ENCODE measurements around the gene LDB1.

The LDB1 gene

DNA sequence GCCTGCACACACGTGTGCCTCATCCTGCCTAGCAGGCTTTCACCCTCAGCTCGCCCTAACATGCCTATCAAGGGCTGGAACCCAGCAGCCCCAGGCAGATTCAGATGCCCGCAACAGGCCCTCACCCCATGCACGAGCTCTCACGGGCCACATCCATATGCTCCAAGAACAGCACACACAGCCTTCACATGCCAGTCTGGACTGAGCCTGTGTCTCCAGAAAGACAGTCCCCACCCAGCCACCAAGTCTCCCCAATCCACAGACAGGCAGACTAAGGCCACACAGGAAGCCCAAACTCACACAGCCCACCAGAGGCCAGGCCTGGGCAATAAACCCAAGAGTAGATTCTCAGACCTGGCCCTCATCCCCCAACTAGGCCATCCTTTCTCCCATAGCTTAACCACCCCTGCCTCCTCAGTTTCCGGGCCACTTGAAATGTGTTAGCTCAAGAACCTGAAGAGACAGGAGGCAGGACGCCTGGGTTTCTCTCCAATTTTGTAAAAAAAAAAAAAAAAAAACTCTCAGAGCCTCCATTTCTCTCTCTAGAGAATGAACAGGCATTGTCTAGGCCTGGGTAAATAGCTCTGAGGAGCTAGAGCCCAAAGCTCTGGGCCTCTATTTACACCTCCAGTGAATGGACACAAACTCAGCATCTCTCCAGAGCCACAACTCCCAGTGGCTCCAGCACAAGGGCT lies 6.8 kb downstream of the LDB1 start:
- DNase-seq = peak; percentile 22

DNA sequence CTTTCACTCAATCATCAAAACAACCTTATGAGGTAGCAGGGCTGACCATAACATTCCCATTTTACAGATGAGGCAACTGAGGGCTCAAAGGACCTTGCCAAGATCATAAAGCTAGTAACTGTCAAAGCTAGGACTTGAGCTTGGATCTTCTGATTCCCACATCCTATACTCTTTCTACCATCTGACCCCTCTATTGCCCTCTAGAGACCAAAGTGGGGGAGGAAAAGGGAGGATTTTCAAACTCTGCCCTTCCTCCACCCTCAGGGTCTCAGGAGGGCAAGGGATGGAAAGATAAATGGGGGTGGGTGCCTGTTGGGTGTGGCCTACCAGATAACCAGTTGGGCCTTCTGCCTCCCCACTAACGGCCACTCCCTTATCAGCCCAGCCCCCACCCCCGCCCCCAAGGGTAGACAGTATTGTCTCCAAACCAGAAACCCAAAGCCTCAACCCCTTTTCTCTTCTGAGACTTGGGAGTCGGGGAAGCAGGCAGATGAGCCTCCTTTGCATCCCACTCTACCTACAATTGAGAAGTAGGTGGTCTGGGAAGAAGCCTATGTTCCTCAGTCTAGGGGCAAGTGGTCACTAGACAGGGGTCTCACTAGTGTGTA lies 7.9 kb downstream of the LDB1 start:
- no peak for DNase-seq

DNA sequence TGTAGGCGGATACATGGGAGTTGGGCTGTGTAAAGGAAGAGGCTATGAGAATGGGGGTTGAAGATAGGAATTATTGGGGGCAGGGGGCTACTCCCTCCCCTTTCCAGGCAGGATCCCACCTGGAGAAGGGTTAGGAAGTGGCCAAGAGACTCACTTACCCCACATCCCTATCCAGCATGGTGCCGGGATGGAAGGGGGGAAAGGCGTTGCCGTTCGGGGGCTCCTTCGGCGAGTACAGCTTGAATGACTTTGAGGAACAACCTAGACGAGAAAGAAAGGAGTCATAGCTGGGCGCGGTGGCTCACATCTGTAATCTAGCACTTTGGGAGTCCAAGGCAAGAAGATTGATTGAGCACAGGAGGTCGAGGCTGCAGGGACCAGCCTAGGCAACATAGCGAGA lies 8.9 kb downstream of the LDB1 start:
- DNase-seq = no peak

DNA sequence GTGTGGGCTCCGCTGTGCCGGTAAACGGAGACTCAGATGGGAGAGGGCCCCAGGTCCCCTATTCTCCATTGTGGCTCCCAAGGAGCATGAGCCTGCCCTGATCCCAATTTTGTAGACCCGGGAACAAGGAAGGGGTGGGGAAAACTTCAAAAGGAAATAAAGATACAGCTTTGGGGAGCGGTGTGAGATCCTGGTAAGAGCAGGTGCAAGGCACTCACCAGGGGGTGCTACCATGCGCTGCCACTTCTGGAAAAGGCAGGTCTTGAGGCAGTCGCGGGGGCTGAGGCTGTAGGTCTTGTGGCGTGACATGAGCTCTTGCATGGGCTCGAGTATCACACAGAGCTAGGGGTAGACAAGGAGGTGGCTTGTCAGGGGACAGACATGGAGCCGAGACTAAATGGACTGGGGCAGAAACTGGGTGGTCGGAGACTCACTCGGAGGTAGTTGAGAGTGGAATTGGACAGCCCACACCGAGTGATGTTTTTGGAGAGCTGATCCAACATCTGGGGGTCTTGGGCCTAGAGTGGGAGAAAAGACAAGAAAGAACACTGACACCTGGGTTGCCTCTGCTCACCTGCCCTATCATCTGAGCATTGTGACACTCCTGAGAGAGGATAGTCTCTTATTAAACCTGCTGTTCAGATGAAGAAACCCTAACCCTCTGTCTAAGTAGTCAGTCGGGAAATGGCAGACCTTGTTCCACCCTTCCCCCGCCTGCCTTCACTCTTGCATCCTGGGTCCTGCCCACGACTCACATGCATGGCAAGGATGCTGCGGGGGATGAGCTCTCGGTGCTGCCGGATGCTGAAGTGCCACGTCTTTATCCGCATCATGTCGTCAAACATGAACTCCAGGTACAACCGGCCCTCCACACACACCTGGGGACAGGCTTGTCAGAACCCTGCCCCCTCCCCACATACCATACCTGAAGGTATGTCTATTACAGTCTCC lies 10.7 kb downstream of the LDB1 start:
- no peak for DNase-seq

DNA sequence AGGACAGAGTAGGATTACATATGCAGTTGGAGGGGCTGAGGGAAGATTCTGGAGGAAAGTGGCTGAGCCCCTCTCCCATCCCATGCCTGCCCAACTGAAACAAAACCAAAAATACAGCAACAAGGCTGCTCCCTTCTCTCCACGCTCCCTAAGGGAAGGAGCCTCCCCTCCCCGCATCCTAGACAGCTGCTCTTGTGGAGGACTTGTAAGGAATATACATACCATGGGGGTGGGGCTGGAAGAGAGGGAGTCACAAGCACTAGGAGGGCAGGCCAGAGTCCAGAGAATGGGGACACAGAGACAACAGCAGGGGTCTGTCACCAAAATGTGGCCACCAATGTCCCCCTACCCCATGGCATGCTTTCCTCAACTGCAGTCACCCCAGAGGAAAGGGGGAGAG lies 13.2 kb downstream of the LDB1 start:
- no peak for DNase-seq

DNA sequence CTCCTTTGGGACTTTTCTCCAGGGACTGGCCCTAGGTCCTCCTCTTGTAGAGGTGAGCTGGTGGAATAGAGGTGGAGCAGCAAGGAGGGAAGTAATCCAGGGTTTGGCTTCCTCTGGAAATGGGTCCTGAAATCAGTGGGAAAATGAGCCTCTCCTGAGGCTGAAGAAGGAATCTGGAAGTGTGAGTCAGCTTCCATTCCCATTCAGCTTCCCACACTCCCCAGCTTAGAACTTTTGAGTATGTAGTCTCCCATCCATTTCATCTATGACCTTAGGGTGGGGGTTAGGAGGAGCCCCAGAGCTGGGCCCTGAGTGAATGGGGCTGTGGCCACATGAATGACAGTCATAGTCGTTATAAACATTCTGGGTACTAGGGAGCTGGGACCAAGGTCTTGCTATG lies 17.7 kb downstream of the LDB1 start:
- no peak for DNase-seq

DNA sequence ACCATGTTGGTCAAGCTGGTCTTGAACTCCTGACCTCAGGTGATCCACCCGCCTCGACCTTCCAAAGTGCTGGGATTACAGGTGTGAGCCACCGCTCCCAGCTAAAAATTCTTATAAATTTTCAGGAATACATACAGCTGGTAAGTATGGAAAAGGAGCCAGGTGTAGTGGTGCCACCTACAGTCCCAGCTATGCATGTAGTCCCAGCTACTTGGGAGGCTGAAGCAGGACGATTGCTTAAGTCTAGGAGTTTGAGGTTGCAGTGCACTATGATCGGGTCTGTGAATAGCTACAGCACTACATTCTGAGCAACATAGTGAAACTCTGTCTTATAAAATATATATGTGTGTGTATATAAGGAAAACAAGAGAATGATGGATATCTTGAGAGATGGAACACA lies 19.0 kb downstream of the LDB1 start:
- DNase-seq = no peak

DNA sequence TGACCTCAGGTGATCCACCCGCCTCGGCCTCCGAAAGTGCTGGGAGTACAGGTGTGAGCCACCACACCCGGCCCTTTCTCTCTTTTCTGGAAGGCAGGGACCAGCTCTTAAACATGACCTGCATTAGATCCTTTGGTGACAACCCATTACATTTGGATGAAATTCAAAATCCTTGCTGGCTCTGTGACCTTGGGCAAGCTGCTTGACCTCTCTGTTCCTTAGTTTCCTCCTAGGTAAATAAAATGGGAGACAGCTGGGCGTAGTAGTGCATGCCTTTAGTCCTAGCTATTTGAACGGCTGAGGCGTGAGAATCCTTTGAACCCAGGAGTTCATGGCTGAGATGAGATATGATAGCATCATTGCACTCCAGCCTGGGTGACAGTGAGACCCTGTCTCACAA lies 23.7 kb downstream of the LDB1 start:
- DNase-seq = no peak

DNA sequence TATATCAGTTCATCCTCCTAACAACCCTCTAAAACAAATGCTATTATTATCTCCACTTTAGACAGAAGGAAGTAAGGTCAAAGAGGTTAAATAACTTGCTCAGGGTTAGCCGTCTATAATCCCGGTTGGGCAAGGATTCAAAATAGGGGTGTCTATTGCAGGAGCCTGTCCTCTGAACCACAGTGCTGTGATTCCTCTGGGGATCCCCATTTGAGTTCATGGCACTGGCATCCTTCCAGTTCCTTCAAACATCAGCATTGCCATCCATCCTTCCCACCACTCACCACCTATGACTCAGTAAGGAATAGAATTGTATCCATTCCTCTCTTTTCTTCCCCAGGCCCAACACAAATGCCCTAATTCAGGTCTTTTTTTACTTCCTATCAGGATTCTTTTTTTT lies 29.4 kb downstream of the LDB1 start:
- DNase-seq = no peak

DNA sequence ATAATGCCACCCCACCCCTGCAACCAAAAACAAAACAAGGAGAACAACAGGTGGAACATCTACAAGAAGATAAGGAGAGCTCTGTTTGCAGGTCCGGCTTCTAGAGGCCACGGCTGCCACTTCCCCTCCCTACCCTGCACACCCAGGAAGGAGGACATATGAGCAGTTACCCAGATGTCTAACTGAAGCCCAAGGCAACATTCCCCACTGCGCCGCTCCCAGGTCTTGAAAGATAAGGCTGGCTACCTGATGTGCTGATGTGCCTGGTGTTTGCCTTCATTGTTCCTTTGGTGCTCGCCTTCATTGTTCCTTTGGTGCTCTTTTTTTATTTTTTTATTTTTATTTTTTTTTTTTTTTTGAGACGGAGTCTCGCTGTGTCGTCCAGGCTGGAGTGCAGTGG lies 34.0 kb downstream of the LDB1 start:
- no peak for DNase-seq

DNA sequence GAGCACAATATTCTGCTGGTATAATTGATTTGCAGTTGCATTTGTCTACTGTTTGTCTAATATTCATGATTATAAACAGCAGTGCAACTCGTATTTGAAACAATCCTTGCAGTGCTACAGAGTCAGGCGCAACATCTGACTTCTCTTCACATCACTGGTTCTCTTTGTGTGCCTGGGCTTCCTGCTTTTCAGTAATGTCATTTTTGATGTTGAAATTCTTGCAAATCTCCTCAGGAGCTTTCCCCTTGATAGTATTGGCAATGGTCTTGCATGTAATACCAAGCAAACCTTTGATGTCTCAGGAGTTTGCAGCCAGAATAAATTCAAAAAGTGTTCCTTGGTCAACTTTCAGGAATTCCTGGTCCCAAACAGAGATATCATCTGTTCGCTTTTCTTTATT lies 34.8 kb downstream of the LDB1 start:
- no peak for DNase-seq

DNA sequence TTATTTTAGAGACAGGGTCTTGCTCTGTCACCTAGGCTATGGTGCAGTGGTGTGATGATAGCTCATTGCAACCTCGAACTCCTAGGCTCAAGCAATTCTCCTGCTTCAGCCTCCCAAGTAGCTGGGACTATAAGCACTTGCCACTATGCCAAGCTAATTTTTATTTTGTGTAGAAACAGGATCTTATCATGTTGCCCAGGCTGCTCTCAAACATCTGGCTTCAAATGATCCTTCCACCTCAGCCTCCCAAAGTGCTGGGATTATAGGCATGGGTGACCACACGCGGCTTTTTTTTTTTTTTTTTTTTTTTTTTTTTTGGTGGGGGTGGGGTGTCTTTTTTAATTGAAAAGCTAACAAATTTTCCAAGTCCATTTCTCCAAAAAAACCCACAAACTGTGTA lies 36.6 kb downstream of the LDB1 start:
- DNase-seq = no peak

DNA sequence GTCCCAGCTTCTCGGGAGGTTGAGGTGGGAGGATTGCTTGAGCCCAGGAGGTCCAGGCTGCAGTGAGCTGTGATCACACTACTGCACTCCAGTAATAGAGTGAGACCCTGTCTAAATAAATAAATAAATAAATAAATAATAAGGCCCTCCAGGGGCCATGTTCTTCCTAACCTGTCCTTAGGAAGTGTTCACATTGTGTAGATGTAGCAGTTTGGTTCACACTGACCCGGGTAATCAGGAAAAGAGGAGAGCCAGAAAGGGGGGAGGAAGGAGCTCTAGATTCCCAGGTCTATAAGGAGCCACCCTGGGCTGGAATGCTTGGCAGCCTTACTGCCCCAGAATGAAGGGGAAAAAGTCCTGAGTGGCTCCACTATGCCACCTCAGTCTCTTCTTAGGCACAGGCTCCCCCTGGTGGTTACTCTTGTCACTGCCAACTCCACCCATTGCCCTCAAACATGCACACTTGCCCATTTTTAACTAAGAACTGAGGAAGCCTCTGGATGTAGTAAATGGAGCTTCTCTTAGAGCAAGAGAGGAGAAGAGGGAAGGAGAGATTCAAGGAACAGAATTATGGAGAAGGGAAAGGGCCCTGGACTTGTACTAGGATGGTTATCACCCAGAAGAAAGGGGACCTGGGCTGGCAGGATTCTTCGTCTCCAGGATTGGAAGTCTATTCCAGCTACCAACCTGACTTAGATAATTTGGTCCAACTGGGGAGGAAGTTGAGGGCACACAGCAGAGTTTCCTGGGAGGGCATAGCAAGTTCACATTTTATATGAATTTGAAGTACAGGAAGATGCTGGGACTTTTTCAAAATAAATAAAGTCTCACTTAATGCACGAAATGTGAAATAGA lies 47.3 kb downstream of the LDB1 start:
- DNase-seq = peak; percentile 84

DNA sequence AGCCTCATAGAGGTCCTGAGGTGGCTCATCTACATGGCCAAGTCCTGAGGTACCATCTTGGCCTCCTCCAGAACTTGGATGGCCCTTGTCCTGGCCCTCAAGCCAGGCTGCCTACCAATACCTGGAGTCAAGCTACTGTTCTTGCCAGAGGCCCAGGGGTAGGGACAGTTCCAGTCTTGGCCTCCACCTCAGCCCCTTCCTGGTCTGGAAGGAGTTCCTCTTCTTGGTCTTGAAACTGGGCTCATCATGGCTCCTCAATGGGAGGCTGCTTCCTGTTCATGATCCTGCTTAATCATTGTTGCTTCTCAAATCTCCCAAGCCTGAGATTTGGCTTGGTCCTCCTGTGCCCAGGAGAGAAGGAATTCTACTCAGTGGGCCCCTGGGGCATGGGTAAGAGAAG lies 51.1 kb downstream of the LDB1 start:
- DNase-seq = no peak

DNA sequence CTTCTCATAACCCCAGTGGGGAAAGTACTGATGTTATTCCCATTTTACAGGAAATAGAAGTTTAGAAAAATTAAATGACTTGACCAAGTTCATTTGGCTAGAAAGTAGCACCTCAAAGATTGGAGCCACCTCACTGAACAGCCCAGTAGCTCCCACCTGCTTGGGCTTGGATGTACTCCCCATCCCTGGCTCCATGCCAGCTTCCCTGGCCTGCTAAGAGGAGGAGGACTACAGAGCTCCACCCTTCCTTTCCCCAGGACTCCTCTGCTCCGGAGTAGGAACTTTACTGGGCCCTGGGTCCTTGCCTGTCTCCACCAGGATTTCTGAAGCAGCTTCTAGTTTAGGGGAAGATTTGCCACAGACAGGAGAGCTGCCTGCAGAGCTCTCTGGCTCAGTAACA lies 52.0 kb downstream of the LDB1 start:
- DNase-seq = no peak

DNA sequence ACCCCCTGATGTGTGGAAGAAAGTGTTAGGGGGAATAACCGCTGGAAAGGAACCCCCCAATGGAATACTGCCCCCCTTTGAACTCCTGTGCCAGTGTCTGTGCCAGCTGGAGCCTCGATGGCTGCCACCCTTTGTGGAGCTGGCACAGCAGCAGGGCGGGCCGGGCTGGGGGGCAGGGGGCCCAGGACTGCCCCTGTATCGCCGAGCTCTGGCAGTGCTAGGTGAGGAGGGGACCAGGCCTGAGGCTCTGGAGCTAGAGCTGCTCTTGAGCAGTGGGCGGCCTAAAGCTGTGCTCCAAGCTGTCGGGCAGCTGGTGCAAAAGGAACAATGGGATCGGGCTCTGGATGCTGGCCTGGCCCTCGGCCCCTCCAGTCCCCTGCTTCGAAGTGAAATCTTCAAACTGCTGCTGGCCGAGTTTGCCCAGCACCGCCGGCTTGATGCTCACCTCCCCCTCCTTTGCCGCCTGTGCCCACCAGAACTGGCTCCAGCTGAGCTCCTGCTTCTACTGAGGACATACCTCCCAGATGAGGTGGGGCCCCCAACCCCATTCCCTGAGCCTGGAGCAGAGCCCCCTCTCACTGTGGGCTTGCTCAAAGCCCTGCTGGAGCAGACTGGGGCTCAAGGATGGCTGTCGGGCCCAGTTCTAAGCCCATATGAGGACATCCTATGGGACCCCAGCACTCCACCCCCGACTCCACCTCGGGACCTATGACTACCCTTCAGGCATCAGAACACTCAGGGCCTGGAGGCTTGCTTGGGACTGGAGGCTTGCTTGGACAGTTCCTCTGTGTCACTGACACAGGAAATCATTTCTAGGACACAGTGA lies 52.9 kb downstream of the LDB1 start:
- DNase-seq = no peak

DNA sequence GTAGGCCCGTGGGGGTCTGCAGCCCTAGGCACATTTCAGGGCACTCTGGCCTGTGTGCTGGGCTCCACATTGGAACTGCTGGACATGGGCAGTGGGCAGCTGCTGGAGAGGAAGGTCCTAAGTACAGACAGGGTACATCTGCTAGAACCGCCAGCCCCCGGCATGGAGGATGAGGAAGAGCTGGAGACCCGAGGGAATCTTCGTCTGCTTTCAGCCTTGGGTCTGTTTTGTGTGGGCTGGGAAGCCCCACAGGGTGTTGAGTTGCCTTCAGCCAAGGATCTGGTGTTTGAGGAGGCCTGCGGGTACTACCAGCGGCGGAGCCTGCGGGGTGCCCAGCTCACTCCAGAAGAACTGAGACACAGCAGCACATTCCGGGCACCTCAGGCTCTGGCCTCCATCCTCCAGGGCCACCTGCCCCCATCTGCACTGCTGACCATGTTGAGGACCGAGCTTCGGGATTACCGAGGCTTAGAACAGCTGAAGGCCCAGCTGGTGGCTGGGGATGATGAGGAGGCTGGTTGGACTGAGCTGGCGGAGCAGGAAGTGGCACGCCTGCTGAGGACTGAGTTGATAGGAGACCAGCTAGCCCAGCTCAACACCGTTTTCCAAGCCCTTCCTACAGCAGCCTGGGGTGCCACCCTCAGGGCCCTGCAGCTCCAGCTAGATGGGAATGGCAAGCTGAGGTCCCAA lies 53.6 kb downstream of the LDB1 start:
- DNase-seq = no peak

DNA sequence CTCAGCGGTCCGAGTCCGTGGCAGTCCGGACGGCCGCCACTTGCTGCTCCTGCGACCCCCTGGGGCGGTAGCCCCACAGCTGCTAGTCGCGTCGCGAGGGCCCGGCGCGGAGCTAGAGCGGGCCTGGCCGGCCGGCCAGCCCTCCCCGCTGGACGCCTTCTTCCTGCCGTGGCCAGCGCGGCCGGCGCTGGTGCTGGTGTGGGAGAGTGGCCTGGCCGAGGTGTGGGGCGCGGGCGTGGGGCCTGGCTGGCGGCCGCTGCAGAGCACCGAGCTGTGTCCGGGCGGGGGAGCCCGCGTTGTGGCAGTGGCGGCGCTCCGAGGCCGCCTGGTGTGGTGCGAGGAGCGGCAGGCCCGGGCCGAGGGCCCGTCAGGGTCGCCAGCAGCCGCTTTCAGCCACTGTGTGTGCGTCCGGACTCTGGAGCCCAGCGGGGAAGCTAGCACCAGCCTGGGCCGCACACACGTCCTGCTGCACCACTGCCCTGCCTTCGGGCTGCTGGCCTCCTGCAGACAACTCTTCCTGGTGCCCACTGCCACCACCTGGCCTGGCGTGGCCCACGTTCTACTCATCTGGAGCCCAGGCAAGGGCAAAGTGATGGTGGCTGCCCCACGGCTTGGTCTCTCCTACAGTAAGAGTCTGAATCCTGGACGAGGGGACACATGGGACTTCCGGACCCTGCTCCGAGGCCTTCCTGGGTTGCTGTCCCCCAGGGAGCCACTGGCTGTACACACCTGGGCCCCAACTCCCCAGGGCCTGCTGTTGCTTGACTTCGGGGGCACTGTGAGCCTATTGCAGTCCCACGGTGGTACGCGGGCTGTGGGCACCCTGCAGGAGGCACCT lies 54.4 kb downstream of the LDB1 start:
- DNase-seq = peak; percentile 3

DNA sequence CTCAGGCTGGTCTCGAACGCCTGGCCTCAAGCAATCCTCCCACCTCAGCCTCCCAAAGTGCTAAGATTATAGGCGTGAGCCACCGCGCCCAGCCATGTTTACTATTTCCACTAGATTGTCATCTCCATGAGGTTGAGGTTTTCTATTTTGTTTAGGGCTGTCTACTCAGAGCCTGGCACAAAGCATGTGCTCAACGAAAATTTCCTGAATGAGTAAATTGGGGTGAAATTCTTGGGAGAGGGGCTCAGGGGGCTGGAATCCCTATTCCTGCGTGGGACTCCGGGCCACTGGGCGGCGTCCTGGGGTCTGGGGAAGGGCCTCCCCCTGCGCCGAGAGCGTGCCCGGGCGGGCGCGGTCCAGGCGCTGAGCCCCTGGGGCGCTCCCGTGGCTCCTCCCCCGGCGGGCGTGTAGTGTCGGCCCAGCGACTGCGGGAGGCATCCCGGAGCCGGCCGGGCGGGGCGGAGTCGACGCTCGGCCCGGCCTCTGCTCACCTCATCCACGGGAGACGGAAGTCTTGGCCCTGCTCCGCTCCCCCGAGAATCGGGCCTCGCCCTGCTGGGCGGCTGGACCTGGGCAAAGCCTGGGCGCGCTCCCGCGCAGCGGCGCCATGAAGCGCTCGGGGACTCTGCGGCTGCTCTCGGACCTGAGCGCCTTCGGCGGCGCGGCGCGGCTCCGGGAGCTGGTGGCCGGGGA lies 55.2 kb downstream of the LDB1 start, which contains the start of gene HPS6:
Gene HPS6, plus strand, starts transcription at position 482 of the 693 bp plus-strand sequence. Its CDS starts 126 bp downstream, at position 608.
- peak; percentile 89 for DNase-seq

DNA sequence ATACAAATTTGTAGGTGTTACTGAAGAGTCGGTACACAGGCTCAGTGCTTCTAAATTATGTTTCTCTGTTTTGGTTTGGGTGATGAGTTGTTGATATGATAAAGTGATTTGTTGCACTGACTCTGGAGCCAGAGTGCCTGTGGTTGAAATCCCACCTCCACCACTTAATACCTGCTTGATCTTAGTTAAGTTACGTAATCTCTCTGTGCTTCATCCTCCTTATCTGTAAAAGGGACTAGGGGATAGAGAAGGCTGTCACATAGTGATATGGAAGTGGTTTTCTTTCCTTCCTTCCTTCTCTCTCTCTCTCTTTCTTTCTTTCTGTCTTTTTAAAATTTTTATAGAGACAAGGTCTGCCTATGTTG lies 55.7 kb downstream of the LDB1 start:
- DNase-seq = no peak

All from CD4-positive, alpha-beta T cell treated with Interleukin-10 for 1 hour (primary cell).